HG03175 (cell line): ENCODE results near the gene SPOCD1.

Experiments
- ATAC-seq: cut with Tn5 transposase; IDR thresholded peaks from one replicate; pipeline ENCODE4 v1.9.1; 2021; ENCODE audit warnings: mild to moderate bottlenecking, moderate library complexity; ENCODE audit not compliant: unreplicated experiment

Gene SPOCD1

GRCh38 chr1:31742462-31743212, 73.2 kb downstream of the SPOCD1 start:
- no peak for ATAC-seq
